Measurements from ENCODE around the gene TCERG1L.

- TF ChIP-seq, protein P1, sequence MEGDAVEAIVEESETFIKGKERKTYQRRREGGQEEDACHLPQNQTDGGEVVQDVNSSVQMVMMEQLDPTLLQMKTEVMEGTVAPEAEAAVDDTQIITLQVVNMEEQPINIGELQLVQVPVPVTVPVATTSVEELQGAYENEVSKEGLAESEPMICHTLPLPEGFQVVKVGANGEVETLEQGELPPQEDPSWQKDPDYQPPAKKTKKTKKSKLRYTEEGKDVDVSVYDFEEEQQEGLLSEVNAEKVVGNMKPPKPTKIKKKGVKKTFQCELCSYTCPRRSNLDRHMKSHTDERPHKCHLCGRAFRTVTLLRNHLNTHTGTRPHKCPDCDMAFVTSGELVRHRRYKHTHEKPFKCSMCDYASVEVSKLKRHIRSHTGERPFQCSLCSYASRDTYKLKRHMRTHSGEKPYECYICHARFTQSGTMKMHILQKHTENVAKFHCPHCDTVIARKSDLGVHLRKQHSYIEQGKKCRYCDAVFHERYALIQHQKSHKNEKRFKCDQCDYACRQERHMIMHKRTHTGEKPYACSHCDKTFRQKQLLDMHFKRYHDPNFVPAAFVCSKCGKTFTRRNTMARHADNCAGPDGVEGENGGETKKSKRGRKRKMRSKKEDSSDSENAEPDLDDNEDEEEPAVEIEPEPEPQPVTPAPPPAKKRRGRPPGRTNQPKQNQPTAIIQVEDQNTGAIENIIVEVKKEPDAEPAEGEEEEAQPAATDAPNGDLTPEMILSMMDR (IDR thresholded peaks at IDR 0.05 in 2 of 3, conservative IDR thresholded peaks at IDR 0.05 in 1 of 3; ENCODE audit: insufficient read depth in 2 of 3, low read depth in 1 of 3, low read length in 3 of 3), result no peak
- TF ChIP-seq ZNF778 (CRISPR knock-in tag; IDR thresholded peaks at IDR 0.05) (no peak), ZNF696 (CRISPR knock-in tag; conservative IDR thresholded peaks at IDR 0.05) (no peak), MCM5 (IDR thresholded peaks at IDR 0.05; ENCODE audit: low read depth) (no peak), HDAC1 (IDR thresholded peaks at IDR 0.05) (no peak), NFATC3 (IDR thresholded peaks at IDR 0.05) (no peak), POLR2A (conservative IDR thresholded peaks at IDR 0.05) (no peak), FUS (optimal IDR thresholded peaks at IDR 0.05; ENCODE audit: low read depth, low read length) (no peak), NFIC (IDR thresholded peaks at IDR 0.05) (no peak)
- TF ChIP-seq, protein P2, sequence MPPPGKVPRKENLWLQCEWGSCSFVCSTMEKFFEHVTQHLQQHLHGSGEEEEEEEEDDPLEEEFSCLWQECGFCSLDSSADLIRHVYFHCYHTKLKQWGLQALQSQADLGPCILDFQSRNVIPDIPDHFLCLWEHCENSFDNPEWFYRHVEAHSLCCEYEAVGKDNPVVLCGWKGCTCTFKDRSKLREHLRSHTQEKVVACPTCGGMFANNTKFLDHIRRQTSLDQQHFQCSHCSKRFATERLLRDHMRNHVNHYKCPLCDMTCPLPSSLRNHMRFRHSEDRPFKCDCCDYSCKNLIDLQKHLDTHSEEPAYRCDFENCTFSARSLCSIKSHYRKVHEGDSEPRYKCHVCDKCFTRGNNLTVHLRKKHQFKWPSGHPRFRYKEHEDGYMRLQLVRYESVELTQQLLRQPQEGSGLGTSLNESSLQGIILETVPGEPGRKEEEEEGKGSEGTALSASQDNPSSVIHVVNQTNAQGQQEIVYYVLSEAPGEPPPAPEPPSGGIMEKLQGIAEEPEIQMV (tag; conservative IDR thresholded peaks at IDR 0.05; ENCODE audit: low read depth), result no peak
Measured at GRCh38 chr10:131188494-131188893, 123.0 kb downstream of the TCERG1L start.
